GM21825 (cell line): ENCODE results near the gene ZMYM4.
A peak's percentile ranks its signal among the peaks of the same experiment; 100 is the strongest.

Source experiments
- ATAC-seq: cut with Tn5 transposase; IDR thresholded peaks from one replicate; pipeline ENCODE4 v1.9.1; 2021; ENCODE audit warnings: mild to moderate bottlenecking, moderate library complexity; ENCODE audit not compliant: unreplicated experiment

ZMYM4 gene

GRCh38 chr1:35274197-35274596, 5.7 kb downstream of the ZMYM4 start:
- no peak for ATAC-seq

- ATAC-seq: no peak
Measured at GRCh38 chr1:35278886-35279554, 10.5 kb downstream of the ZMYM4 start.

- ATAC-seq: no peak
Measured at GRCh38 chr1:35279555-35279904, 11.0 kb downstream of the ZMYM4 start.

- no peak for ATAC-seq
Measured at GRCh38 chr1:35280006-35280405, 11.5 kb downstream of the ZMYM4 start.

- no peak for ATAC-seq
Measured at GRCh38 chr1:35281565-35281964, 13.1 kb downstream of the ZMYM4 start.

- ATAC-seq: no peak
Measured at GRCh38 chr1:35282172-35282571, 13.7 kb downstream of the ZMYM4 start.

GRCh38 chr1:35284852-35285251, 16.3 kb downstream of the ZMYM4 start:
- no peak for ATAC-seq

GRCh38 chr1:35285771-35286606, 17.5 kb downstream of the ZMYM4 start:
- no peak for ATAC-seq

GRCh38 chr1:35287807-35288640, 19.5 kb downstream of the ZMYM4 start:
- no peak for ATAC-seq

- no peak for ATAC-seq
Measured at GRCh38 chr1:35288761-35289160, 20.3 kb downstream of the ZMYM4 start.

GRCh38 chr1:35290452-35290851, 21.9 kb downstream of the ZMYM4 start:
- ATAC-seq: no peak

- ATAC-seq: no peak
Measured at GRCh38 chr1:35294809-35295208, 26.3 kb downstream of the ZMYM4 start.

- no peak for ATAC-seq
Measured at GRCh38 chr1:35297886-35298285, 29.4 kb downstream of the ZMYM4 start.

GRCh38 chr1:35298464-35298863, 30.0 kb downstream of the ZMYM4 start:
- ATAC-seq: peak; percentile 60

GRCh38 chr1:35300376-35300775, 31.9 kb downstream of the ZMYM4 start:
- ATAC-seq: no peak

GRCh38 chr1:35301674-35302392, 33.3 kb downstream of the ZMYM4 start:
- no peak for ATAC-seq

GRCh38 chr1:35305383-35305782, 36.9 kb downstream of the ZMYM4 start:
- no peak for ATAC-seq

- no peak for ATAC-seq
Measured at GRCh38 chr1:35315649-35316048, 47.1 kb downstream of the ZMYM4 start.

GRCh38 chr1:35316264-35316663, 47.8 kb downstream of the ZMYM4 start:
- no peak for ATAC-seq

- ATAC-seq: no peak
Measured at GRCh38 chr1:35319988-35320713, 51.6 kb downstream of the ZMYM4 start.
